Measurements from ENCODE around the gene SLC35F3. TPM values are rescaled to one million over a fixed set of nuclear protein-coding genes. Genes with fewer than 3 reads are reported as not detected.

SLC35F3 gene
- total and polyA plus RNA-seq, 2 experiments from 2014 or later: 1.0 to 3.2 TPM

DNA sequence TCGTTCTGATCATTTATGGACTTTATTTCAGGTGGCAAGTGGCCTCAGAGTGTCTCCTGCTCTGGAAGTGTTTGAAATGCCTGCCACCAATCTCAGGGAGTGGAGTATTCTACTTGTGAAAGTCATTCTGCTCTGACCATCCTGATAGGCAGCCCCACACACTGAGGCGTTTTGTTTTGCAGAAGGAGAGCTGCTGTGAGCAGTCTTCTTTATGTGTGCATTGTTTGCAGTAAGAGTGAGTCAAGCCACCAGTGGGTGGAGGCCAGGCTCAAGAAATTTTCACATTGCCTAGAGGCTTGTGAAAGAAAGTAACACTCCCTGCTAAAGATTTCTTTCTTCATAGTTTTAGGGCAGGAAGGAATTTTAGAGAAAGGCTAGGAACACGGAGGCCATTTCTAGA is 204.4 kb downstream of the SLC35F3 start:
- Histone ChIP-seq H3K4me1 (ENCODE audit: insufficient read depth) (no peaks in the 10 kb centered on the region), H3K9me2 (ENCODE audit: insufficient read depth) (peaks cover 3% of the 10 kb centered on the region), H3K4me3 (no peak overlapping the region), H4K20me1 (replicated peaks; ENCODE audit: insufficient read depth) (no peaks in the 10 kb centered on the region), H3K27me3 (ENCODE audit: insufficient read depth) (no peaks in the 10 kb centered on the region), H3K36me3 (ENCODE audit: insufficient read depth) (no peaks in the 10 kb centered on the region), H3K4me2 (no peak overlapping the region), H3K79me2 (replicated peaks; ENCODE audit: insufficient read depth) (no peaks in the 10 kb centered on the region), H2AFZ (no peak overlapping the region), H3K27ac (ENCODE audit: low read depth) (no peak overlapping the region), H3F3A (replicated peaks; ENCODE audit: low read depth) (no peaks in the 10 kb centered on the region)
- TF ChIP-seq EZH2phosphoT487 (IDR thresholded peaks at IDR 0.05; ENCODE audit: unreplicated experiment): no peak
- TF ChIP-seq, protein P1, sequence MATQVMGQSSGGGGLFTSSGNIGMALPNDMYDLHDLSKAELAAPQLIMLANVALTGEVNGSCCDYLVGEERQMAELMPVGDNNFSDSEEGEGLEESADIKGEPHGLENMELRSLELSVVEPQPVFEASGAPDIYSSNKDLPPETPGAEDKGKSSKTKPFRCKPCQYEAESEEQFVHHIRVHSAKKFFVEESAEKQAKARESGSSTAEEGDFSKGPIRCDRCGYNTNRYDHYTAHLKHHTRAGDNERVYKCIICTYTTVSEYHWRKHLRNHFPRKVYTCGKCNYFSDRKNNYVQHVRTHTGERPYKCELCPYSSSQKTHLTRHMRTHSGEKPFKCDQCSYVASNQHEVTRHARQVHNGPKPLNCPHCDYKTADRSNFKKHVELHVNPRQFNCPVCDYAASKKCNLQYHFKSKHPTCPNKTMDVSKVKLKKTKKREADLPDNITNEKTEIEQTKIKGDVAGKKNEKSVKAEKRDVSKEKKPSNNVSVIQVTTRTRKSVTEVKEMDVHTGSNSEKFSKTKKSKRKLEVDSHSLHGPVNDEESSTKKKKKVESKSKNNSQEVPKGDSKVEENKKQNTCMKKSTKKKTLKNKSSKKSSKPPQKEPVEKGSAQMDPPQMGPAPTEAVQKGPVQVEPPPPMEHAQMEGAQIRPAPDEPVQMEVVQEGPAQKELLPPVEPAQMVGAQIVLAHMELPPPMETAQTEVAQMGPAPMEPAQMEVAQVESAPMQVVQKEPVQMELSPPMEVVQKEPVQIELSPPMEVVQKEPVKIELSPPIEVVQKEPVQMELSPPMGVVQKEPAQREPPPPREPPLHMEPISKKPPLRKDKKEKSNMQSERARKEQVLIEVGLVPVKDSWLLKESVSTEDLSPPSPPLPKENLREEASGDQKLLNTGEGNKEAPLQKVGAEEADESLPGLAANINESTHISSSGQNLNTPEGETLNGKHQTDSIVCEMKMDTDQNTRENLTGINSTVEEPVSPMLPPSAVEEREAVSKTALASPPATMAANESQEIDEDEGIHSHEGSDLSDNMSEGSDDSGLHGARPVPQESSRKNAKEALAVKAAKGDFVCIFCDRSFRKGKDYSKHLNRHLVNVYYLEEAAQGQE (IDR thresholded peaks at IDR 0.05; ENCODE audit: unreplicated experiment): no peak
- Mint-ChIP-seq H3K9me3 (no peaks in the 10 kb centered on the region), H3K4me1 (peaks cover 2% of the 10 kb centered on the region; the same call in 1 of the 3 replicates), H3K27ac (no peak overlapping the region), H3K27me3 (ENCODE audit: insufficient read depth, low read depth, poor library complexity) (peaks cover 4% of the 10 kb centered on the region), H3K36me3 (ENCODE audit: low read depth) (no peaks in the 10 kb centered on the region), H3K4me3 (no peak overlapping the region)
- no peak for ATAC-seq
- DNase-seq (ENCODE audit: low spot score): no peak

DNA sequence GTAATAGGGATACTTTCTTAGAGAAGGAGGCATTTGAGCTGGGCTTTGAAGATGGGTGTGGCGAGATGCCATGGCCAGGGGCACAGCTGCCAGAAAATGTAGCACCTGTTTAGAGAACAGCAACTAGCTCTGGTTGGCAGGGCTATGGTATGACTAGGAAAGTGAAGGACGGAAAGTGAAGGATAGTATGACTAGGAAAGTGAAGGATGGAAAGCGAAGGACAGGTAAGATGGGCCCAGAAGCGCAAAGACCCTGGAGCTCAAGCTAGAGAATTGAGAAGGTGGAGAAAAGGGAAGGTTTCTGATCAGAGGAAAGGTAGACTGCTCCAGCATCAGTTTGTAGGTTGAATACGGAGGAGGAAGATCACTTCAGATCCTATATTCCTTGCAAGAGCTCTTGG is 205.4 kb downstream of the SLC35F3 start:
- Histone ChIP-seq H3K36me3 (ENCODE audit: insufficient read depth) (no peaks in the 10 kb centered on the region), H3F3A (replicated peaks; ENCODE audit: low read depth) (no peaks in the 10 kb centered on the region), H2AFZ (no peak overlapping the region), H3K4me3 (no peak overlapping the region), H3K79me2 (replicated peaks; ENCODE audit: insufficient read depth) (no peaks in the 10 kb centered on the region), H3K4me1 (ENCODE audit: insufficient read depth) (no peaks in the 10 kb centered on the region), H3K9me2 (ENCODE audit: insufficient read depth) (no peaks in the 10 kb centered on the region; the same call in 1 of the 2 replicates), H4K20me1 (replicated peaks; ENCODE audit: insufficient read depth) (no peaks in the 10 kb centered on the region), H3K27ac (ENCODE audit: low read depth) (no peak overlapping the region), H3K27me3 (ENCODE audit: insufficient read depth) (no peaks in the 10 kb centered on the region), H3K4me2 (no peak overlapping the region)
- Mint-ChIP-seq H3K36me3 (ENCODE audit: low read depth) (no peaks in the 10 kb centered on the region), H3K4me1 (peaks cover 4% of the 10 kb centered on the region), H3K27me3 (ENCODE audit: insufficient read depth, low read depth, poor library complexity) (peaks cover 4% of the 10 kb centered on the region), H3K4me3 (no peak overlapping the region), H3K27ac (no peak overlapping the region), H3K9me3 (no peaks in the 10 kb centered on the region)
- ATAC-seq: no peak
- DNase-seq (ENCODE audit: low spot score): no peak
- TF ChIP-seq, protein P2, sequence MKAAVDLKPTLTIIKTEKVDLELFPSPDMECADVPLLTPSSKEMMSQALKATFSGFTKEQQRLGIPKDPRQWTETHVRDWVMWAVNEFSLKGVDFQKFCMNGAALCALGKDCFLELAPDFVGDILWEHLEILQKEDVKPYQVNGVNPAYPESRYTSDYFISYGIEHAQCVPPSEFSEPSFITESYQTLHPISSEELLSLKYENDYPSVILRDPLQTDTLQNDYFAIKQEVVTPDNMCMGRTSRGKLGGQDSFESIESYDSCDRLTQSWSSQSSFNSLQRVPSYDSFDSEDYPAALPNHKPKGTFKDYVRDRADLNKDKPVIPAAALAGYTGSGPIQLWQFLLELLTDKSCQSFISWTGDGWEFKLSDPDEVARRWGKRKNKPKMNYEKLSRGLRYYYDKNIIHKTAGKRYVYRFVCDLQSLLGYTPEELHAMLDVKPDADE (IDR thresholded peaks at IDR 0.05): no peak
- no peak for TF ChIP-seq EZH2 (IDR thresholded peaks at IDR 0.05; ENCODE audit: low read depth, unreplicated experiment)
- TF ChIP-seq POLR2AphosphoS5 (IDR thresholded peaks at IDR 0.05; ENCODE audit: low read depth): no peak
- TF ChIP-seq CREB1 (CRISPR knock-in tag; IDR thresholded peaks at IDR 0.05; ENCODE audit: low read depth): no peak
- TF ChIP-seq, protein P3, sequence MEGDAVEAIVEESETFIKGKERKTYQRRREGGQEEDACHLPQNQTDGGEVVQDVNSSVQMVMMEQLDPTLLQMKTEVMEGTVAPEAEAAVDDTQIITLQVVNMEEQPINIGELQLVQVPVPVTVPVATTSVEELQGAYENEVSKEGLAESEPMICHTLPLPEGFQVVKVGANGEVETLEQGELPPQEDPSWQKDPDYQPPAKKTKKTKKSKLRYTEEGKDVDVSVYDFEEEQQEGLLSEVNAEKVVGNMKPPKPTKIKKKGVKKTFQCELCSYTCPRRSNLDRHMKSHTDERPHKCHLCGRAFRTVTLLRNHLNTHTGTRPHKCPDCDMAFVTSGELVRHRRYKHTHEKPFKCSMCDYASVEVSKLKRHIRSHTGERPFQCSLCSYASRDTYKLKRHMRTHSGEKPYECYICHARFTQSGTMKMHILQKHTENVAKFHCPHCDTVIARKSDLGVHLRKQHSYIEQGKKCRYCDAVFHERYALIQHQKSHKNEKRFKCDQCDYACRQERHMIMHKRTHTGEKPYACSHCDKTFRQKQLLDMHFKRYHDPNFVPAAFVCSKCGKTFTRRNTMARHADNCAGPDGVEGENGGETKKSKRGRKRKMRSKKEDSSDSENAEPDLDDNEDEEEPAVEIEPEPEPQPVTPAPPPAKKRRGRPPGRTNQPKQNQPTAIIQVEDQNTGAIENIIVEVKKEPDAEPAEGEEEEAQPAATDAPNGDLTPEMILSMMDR (conservative IDR thresholded peaks at IDR 0.05; ENCODE audit: low read depth in 2 of 2): no peak
- TF ChIP-seq NANOG (IDR thresholded peaks at IDR 0.05; ENCODE audit: borderline replicate concordance): no peak
- TF ChIP-seq, protein P1 (IDR thresholded peaks at IDR 0.05; ENCODE audit: unreplicated experiment): no peak
- TF ChIP-seq ZNF331 (CRISPR knock-in tag; IDR thresholded peaks at IDR 0.05; ENCODE audit: low read depth): no peak
- no peak for TF ChIP-seq STAT1 (IDR thresholded peaks at IDR 0.05; ENCODE audit: unreplicated experiment)
- no peak for TF ChIP-seq EZH2phosphoT487 (IDR thresholded peaks at IDR 0.05; ENCODE audit: unreplicated experiment)
